HFFc6 (cell line): ENCODE measurements around the gene STAG3. TPM values are rescaled to one million over a fixed set of nuclear protein-coding genes. Genes with fewer than 3 reads are reported as not detected.
"Not testable (repeated sequence)": the region's sequence is repeated elsewhere in the genome, so short reads cannot be mapped to it uniquely, and the experiment has no call there.

ENCODE experiments used
- DNase-seq: peaks from one replicate; pipeline ENCODE4 v3.0.0-alpha.2; 2018
- H3K27ac Mint-ChIP-seq: 2 replicates; pipeline ENCODE4 v1.8.0; 2020; ENCODE audit warnings: mild to moderate bottlenecking, mixed read lengths
- H3K27me3 Mint-ChIP-seq: 2 replicates; pipeline ENCODE4 v1.8.0; 2021; ENCODE audit warnings: mild to moderate bottlenecking, moderate library complexity, mixed read lengths; ENCODE audit not compliant: insufficient read depth
- H3K36me3 Mint-ChIP-seq: 2 replicates; pipeline ENCODE4 v1.8.0; 2021; ENCODE audit warnings: low read depth, mixed read lengths
- H3K4me1 Mint-ChIP-seq: 2 replicates; pipeline ENCODE4 v1.8.0; 2020; ENCODE audit warnings: low read depth, mixed read lengths
- H3K4me3 Mint-ChIP-seq: 2 replicates; pipeline ENCODE4 v1.8.0; 2020; ENCODE audit warnings: mild to moderate bottlenecking, moderate library complexity, mixed read lengths
- H3K9me3 Mint-ChIP-seq: 2 replicates; pipeline ENCODE4 v1.8.0; 2020; ENCODE audit warnings: mild to moderate bottlenecking, mixed read lengths
- CTCF ChIP-seq: fragments of 200-600 bp; sonication (generic); IDR thresholded peaks from 2 replicates; pipeline ENCODE4 v1.5.0; 2021; ENCODE audit warnings: antibody characterized with exemption, mild to moderate bottlenecking
- total RNA-seq, 6 experiments: library from RNA; stranded (reverse); fragmentation: NEBNext Ultra II Directional; extraction: Animal tissue kit (Norgen Biotek cat#: 25700); gene quantifications; 2 replicates in 1 of 6; 3 replicates in 5 of 6; pipeline ENCODE4 v1.2.3, GENCODE V29; 2021

Gene STAG3
- total RNA-seq, 6 experiments from 2014 or later: 0.24 to 0.91 (median 0.43) TPM

DNA sequence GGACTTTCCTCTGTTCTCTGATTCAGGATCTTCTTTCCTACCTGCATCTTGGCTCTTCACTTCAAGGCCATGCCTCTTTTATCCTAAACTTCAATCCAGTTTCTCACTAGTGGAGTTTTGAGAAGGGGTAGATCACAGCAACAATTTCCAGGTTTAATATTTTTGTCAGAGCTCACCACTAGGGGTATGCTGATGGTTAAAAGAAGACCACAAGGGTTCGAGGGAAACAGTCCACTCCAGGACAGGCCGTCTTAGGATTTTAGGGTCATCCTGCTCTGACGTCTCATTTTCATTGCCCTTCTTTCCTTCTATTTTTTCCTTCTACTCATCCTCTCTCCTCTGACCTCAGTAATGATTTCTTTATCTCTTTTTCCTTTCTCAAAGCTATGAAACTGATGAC lies 11.3 kb downstream of the STAG3 start:
- Mint-ChIP-seq H3K9me3 (no peaks in the 10 kb centered on the region), H3K27me3 (peaks cover 12% of the 10 kb centered on the region), H3K36me3 (no peaks in the 10 kb centered on the region), H3K4me3 (no peak overlapping the region), H3K27ac (no peak overlapping the region), H3K4me1 (peaks cover 11% of the 10 kb centered on the region)
- no peak for DNase-seq
- peak; percentile 32 for TF ChIP-seq CTCF

DNA sequence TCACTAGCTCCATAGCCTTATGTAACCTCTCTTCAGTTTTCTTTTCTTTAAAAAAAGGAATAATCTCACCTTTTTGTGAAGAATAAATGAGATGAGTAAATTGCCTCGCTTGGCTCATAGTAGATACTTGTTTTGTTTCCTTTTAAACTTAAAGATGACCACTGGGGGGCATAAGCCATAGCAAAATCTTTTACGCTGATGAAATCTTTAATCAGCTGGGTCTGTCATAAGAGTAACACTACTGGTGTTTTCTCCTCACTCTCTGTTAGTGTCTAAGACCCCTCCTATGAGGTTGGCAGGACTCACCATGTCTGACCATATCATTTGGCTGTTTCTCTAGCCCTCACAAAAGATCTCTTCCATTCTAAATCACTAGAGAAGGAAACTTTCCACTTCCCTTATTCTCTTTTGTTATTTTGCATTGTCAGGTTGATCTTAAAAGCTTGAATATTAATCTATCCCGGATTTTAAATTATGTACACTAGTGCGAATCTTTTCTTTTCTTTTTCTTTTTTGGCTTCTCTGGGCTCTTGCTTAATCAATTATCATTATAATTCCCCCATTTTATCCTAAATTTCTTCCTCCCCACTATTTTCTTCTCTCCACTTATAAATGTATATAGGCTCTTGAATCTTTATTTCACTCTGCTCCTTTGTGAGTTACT lies 12.5 kb downstream of the STAG3 start:
- H3K4me3 Mint-ChIP-seq: no peak overlapping the region
- peak; percentile 72 for TF ChIP-seq CTCF
- no peaks in the 10 kb centered on the region for H3K36me3 Mint-ChIP-seq
- peaks cover 11% of the 10 kb centered on the region for H3K4me1 Mint-ChIP-seq
- H3K27ac Mint-ChIP-seq: no peak overlapping the region
- DNase-seq: peak; percentile 37
- H3K27me3 Mint-ChIP-seq: peaks cover 12% of the 10 kb centered on the region
- H3K9me3 Mint-ChIP-seq: no peaks in the 10 kb centered on the region

DNA sequence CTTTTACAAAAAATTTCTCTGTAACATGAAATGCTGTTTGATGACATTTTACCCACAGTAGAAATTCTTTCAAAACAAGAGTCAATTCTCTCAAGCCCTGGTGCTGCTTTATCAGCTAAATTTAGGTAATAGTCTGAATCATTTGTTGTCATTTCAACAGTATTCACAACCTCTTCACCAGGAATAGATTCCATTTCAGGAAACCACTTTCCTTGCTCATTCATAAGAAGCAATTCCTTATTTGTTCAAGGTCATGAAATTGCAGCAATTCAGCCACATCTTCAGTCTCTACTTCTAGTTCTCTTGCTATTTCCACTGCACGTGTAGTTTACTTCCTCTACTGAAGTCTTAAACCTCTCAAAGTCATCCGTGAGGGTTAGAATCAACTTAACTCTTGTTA lies 14.1 kb downstream of the STAG3 start:
- no peak overlapping the region for H3K4me3 Mint-ChIP-seq
- no peak overlapping the region for H3K27ac Mint-ChIP-seq
- no peak for TF ChIP-seq CTCF
- peaks cover 12% of the 10 kb centered on the region for H3K27me3 Mint-ChIP-seq
- peaks cover 11% of the 10 kb centered on the region for H3K4me1 Mint-ChIP-seq
- H3K36me3 Mint-ChIP-seq: no peaks in the 10 kb centered on the region
- DNase-seq: peak; percentile 20
- H3K9me3 Mint-ChIP-seq: no peaks in the 10 kb centered on the region

- not testable (repeated sequence) for H3K36me3 Mint-ChIP-seq, H3K9me3 Mint-ChIP-seq, H3K4me3 Mint-ChIP-seq, H3K27ac Mint-ChIP-seq, DNase-seq
- H3K4me1 Mint-ChIP-seq: peaks cover 11% of the 10 kb centered on the region
- H3K27me3 Mint-ChIP-seq: peaks cover 13% of the 10 kb centered on the region
Observed at GRCh38 chr7:100192281-100192862, 14.7 kb downstream of the STAG3 start.

DNA sequence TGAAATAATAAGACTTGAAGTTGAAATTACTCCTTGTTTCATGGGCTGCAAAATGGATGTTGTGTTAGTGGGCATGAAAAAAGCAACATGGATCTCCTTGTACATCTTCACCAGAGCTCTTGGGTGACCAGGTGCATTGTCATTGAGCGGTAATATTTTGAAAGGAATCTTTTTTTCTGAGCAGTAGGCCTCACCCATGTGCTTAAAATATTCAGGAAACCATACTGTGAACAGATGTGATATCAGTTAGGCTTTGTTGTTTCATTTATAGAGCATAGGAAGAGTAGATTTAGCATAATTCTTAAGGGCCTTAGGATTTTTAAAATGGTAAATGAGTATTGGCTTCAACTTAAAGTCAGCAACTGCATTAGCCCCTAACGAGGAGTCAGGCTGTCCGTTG lies 15.3 kb downstream of the STAG3 start:
- H3K27me3 Mint-ChIP-seq: peaks cover 15% of the 10 kb centered on the region
- H3K4me1 Mint-ChIP-seq: peaks cover 11% of the 10 kb centered on the region
- H3K4me3 Mint-ChIP-seq: no peak overlapping the region
- H3K9me3 Mint-ChIP-seq: no peaks in the 10 kb centered on the region
- no peak for TF ChIP-seq CTCF
- DNase-seq: no peak
- no peaks in the 10 kb centered on the region for H3K36me3 Mint-ChIP-seq
- no peak overlapping the region for H3K27ac Mint-ChIP-seq

- no peak overlapping the region for H3K4me3 Mint-ChIP-seq
- no peak overlapping the region for H3K27ac Mint-ChIP-seq
- no peak for DNase-seq
- no peaks in the 10 kb centered on the region for H3K36me3 Mint-ChIP-seq
- H3K27me3 Mint-ChIP-seq: peaks cover 17% of the 10 kb centered on the region
- H3K9me3 Mint-ChIP-seq: no peaks in the 10 kb centered on the region
- peaks cover 11% of the 10 kb centered on the region for H3K4me1 Mint-ChIP-seq
- TF ChIP-seq CTCF: no peak
Observed at GRCh38 chr7:100195222-100195621, 17.5 kb downstream of the STAG3 start.

DNA sequence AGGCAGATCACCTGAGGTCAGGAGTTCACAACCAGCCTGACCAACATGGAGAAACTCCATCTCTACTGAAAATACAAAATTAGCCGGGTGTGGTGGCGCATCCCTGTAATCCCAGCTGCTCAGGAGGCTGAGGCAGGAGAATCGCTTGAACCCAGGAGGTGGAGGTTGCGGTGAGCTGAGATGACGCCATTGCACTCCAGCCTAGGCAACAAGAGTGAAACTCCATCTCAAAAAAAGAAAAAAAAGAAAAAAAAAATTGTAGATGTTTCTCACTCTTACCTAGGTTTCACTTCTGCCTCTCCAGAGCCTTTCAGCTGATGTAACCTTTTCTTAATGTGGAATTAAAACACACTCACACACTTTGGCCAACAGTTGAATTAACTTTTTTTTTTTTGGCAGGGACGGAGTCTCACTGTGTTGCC lies 18.2 kb downstream of the STAG3 start:
- not testable (repeated sequence) for H3K36me3 Mint-ChIP-seq, DNase-seq, H3K4me3 Mint-ChIP-seq, H3K27ac Mint-ChIP-seq, H3K9me3 Mint-ChIP-seq
- Mint-ChIP-seq H3K4me1 (peaks cover 11% of the 10 kb centered on the region), H3K27me3 (peaks cover 20% of the 10 kb centered on the region)
